Peyer's patch (tissue), 4 donors: ENCODE results near the gene KIAA1671.

Source experiments
- POLR2A ChIP-seq, 2 donors: fragments of 450-650 bp; IDR thresholded peaks; one replicate each; pipeline ENCODE4 v1.5.1; 2017; ENCODE audit warnings: antibody characterized with exemption in 2 of 2, mild to moderate bottlenecking in 2 of 2, moderate library complexity in 2 of 2
- TF ChIP-seq, protein P1 (sequence below), 6 experiments: fragments of 450-650 bp in 4 of 6; fragments of 200-600 bp in 2 of 6; sonication (generic) in 1 of 6; IDR thresholded peaks; one replicate each; pipeline ENCODE4 v1.5.1; 2017 to 2019; ENCODE audit warnings: antibody characterized with exemption in 6 of 6, mild to moderate bottlenecking in 3 of 6, moderate library complexity in 1 of 6

DNA sequence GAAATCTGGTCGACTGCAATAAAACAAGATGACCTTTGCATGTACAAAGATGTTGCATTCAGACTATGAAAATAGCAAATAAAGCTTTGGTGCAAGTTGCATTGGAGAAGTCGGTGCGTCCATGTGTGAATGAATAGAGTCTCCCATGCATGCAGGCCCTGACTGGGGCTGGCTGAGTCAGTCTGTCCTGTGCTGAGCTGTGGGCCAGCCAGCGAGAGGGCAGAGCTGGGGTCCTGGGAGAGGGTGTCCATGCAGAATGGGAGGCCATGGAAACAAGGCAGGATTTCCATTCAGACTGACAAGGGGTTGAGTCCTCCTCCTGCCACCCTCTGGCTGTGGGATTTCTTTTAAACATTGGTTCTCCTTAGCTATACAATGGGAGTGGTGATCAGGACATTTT, 244.8 kb downstream of the KIAA1671 start:
- no peak for TF ChIP-seq POLR2A (IDR thresholded peaks at IDR 0.05)
- TF ChIP-seq, protein P1, sequence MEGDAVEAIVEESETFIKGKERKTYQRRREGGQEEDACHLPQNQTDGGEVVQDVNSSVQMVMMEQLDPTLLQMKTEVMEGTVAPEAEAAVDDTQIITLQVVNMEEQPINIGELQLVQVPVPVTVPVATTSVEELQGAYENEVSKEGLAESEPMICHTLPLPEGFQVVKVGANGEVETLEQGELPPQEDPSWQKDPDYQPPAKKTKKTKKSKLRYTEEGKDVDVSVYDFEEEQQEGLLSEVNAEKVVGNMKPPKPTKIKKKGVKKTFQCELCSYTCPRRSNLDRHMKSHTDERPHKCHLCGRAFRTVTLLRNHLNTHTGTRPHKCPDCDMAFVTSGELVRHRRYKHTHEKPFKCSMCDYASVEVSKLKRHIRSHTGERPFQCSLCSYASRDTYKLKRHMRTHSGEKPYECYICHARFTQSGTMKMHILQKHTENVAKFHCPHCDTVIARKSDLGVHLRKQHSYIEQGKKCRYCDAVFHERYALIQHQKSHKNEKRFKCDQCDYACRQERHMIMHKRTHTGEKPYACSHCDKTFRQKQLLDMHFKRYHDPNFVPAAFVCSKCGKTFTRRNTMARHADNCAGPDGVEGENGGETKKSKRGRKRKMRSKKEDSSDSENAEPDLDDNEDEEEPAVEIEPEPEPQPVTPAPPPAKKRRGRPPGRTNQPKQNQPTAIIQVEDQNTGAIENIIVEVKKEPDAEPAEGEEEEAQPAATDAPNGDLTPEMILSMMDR (IDR thresholded peaks at IDR 0.05): no peak
